Measurements from ENCODE around the gene MRPL12. TPM values are rescaled to one million over a fixed set of nuclear protein-coding genes. Genes with fewer than 3 reads are reported as not detected.

The MRPL12 gene
- total and polyA plus RNA-seq, 2 donors (not counting 1 experiment from before 2014, with no cell fraction given) = 23.8 to 25.6 TPM

GRCh38 chr17:81707725-81708646 is 4.8 kb downstream of the MRPL12 start:
- 95% methylated on average over 25 of the region's 25 CpGs for WGBS (ENCODE audit: insufficient coverage)
- peaks cover 24 to 35% of the 10 kb centered on the region in 2 donors for H3K4me1 ChIP-seq (ENCODE audit: control insufficient read depth in 2 of 2, insufficient read depth in 2 of 2, low read length in 2 of 2)

More at GRCh38 chr17:81707725-81708646, 4.8 kb downstream of the MRPL12 start:
- TF ChIP-seq EZH2 (IDR thresholded peaks at IDR 0.05; ENCODE audit: borderline replicate concordance, insufficient read depth, low read depth, low read length, poor library complexity, severe bottlenecking) (no peak), CTCF (IDR thresholded peaks at IDR 0.05) (no peak)
- ATAC-seq (ENCODE audit: low read depth) = no peak
- Mint-ChIP-seq H3K27ac (no peak overlapping the region), H3K4me1 (peaks cover 28% of the 10 kb centered on the region), H3K27me3 (no peaks in the 10 kb centered on the region), H3K9me3 (ENCODE audit: insufficient read depth) (no peaks in the 10 kb centered on the region), H3K4me3 (no peak overlapping the region)
- CTCF ChIA-PET = no interaction called here
- Histone ChIP-seq H2AFZ (ENCODE audit: insufficient read depth, low read depth, low read length, poor library complexity, severe bottlenecking) (no peak overlapping the region), H3K4me2 (replicated peaks; ENCODE audit: low read depth, low read length, poor library complexity, severe bottlenecking) (no peak overlapping the region), H3K4me3 (ENCODE audit: control extremely low read depth in 1 of 5, extremely low read depth in 1 of 5, insufficient read depth in 1 of 5, low read depth in 2 of 5, low read length in 4 of 5) (no peak overlapping the region), H3K9me3 (ENCODE audit: control extremely low read depth in 1 of 3, control insufficient read depth in 2 of 3, insufficient read depth in 1 of 3, low read length in 2 of 3) (no peaks in the 10 kb centered on the region), H4K20me1 (ENCODE audit: control insufficient read depth, insufficient read depth, low read length, poor library complexity, severe bottlenecking) (no peaks in the 10 kb centered on the region), H3K36me3 (replicated peaks in 1 of 2; ENCODE audit: control extremely low read depth in 1 of 2, control insufficient read depth in 1 of 2, extremely low read depth in 1 of 2, insufficient read depth in 2 of 2, low read length in 1 of 2) (peaks cover 0 to 10% of the 10 kb centered on the region in 2 experiments), H3K79me2 (ENCODE audit: control insufficient read depth, insufficient read depth, low read length) (peaks cover 16% of the 10 kb centered on the region), H3K9ac (ENCODE audit: low read length) (no peak overlapping the region), H3K27ac (ENCODE audit: low read length in 2 of 2) (no peak overlapping the region), H3K27me3 (replicated peaks in 1 of 4; ENCODE audit: control extremely low read depth in 1 of 4, control insufficient read depth in 3 of 4, insufficient read depth in 4 of 4, low read length in 3 of 4) (peaks cover 0 to 3% (median 0%) of the 10 kb centered on the region in 4 experiments)
- POLR2A ChIA-PET = no interaction called here
- no peak for DNase-seq
- intact Hi-C loops (cut with micrococcal nuclease) = no loop called here

Data from B cell (primary cell).